ENCODE measurements around the gene EBF3. TPM values are rescaled to one million over a fixed set of nuclear protein-coding genes. Genes with fewer than 3 reads are reported as not detected.
A peak's percentile ranks its signal among the peaks of the same experiment; 100 is the strongest.

Gene EBF3
- total RNA-seq, 1 donor from 2014 or later, result 6.2 TPM

DNA sequence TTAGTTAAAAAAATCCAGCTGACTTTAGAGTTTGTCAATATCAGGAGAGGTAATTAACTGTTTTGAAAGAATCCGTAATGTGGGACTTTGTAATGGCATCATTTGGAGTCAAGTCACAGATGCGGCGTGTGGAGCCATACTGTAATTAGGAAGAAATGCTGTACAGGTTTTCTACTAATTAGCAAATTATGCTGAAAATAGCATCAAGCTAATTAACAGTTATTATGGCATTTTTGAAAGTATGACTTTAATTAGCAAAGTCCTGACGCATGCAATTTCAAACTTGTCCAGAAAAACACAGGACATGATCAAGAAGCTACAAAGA is 68.3 kb downstream of the EBF3 start:
- Histone ChIP-seq H3K27ac (replicated peaks) (no peak overlapping the region), H3K27me3 (ENCODE audit: low read depth) (peaks cover 45% of the 10 kb centered on the region), H3K4me3 (no peak overlapping the region), H3K36me3 (no peaks in the 10 kb centered on the region), H3K4me1 (peaks cover 79% of the 10 kb centered on the region), H3K9me3 (replicated peaks) (no peaks in the 10 kb centered on the region)
- TF ChIP-seq CTCF (IDR thresholded peaks at IDR 0.05; ENCODE audit: borderline replicate concordance), result no peak
- DNase-seq, result no peak
- intact Hi-C loops (cut with micrococcal nuclease), result loop anchor here (10.0 kb wide), 1 partner anchor 49 kb away; no protein-coding TSS in a partner anchor

- Histone ChIP-seq H3K4me1 (peaks cover 82% of the 10 kb centered on the region), H3K4me3 (no peak overlapping the region), H3K27me3 (ENCODE audit: low read depth) (peaks cover 40% of the 10 kb centered on the region), H3K9me3 (replicated peaks) (no peaks in the 10 kb centered on the region), H3K27ac (replicated peaks) (peak overlapping the region; percentile 33), H3K36me3 (no peaks in the 10 kb centered on the region)
- no peak for TF ChIP-seq CTCF (IDR thresholded peaks at IDR 0.05; ENCODE audit: borderline replicate concordance)
- DNase-seq, result no peak
- intact Hi-C loops (cut with micrococcal nuclease), result loop anchor here (10.0 kb wide), 1 partner anchor 50 kb away; no protein-coding TSS in a partner anchor
These were observed 69.4 kb downstream of the EBF3 start for GRCh38 chr10:129894698-129895097.

- Histone ChIP-seq H3K9me3 (replicated peaks) (no peaks in the 10 kb centered on the region), H3K27ac (replicated peaks) (peak overlapping the region; percentile 78), H3K4me1 (peaks cover 80% of the 10 kb centered on the region), H3K36me3 (no peaks in the 10 kb centered on the region), H3K27me3 (ENCODE audit: low read depth) (peaks cover 30% of the 10 kb centered on the region), H3K4me3 (peak overlapping the region; percentile 43)
- DNase-seq, result no peak
- TF ChIP-seq CTCF (IDR thresholded peaks at IDR 0.05; ENCODE audit: borderline replicate concordance), result no peak
- intact Hi-C loops (cut with micrococcal nuclease), result loop anchor here (10.0 kb wide), 1 partner anchor 51 kb away; no protein-coding TSS in a partner anchor
These were observed 70.7 kb downstream of the EBF3 start for GRCh38 chr10:129893104-129894089.

GRCh38 chr10:129892548-129893052 is 71.5 kb downstream of the EBF3 start:
- Histone ChIP-seq H3K4me3 (peak overlapping the region; percentile 43), H3K9me3 (replicated peaks) (no peaks in the 10 kb centered on the region), H3K4me1 (peaks cover 76% of the 10 kb centered on the region), H3K27ac (replicated peaks) (peak overlapping the region; percentile 78), H3K36me3 (peaks cover 3% of the 10 kb centered on the region), H3K27me3 (ENCODE audit: low read depth) (peaks cover 22% of the 10 kb centered on the region)
- no peak for DNase-seq
- TF ChIP-seq CTCF (IDR thresholded peaks at IDR 0.05; ENCODE audit: borderline replicate concordance), result no peak
- intact Hi-C loops (cut with micrococcal nuclease), result loop anchor here (10.0 kb wide), 1 partner anchor 52 kb away; no protein-coding TSS in a partner anchor

GRCh38 chr10:129891806-129892205 is 72.3 kb downstream of the EBF3 start:
- Histone ChIP-seq H3K4me3 (peak overlapping the region; percentile 43), H3K27me3 (ENCODE audit: low read depth) (peaks cover 15% of the 10 kb centered on the region), H3K36me3 (peaks cover 7% of the 10 kb centered on the region), H3K9me3 (replicated peaks) (no peaks in the 10 kb centered on the region), H3K4me1 (peaks cover 76% of the 10 kb centered on the region), H3K27ac (replicated peaks) (peak overlapping the region; percentile 78)
- DNase-seq, result peak; percentile 44
- no peak for TF ChIP-seq CTCF (IDR thresholded peaks at IDR 0.05; ENCODE audit: borderline replicate concordance)
- intact Hi-C loops (cut with micrococcal nuclease), result loop anchor here (10.0 kb wide), 1 partner anchor 53 kb away; no protein-coding TSS in a partner anchor

All from left ventricle myocardium inferior (tissue), 1 donor.